Esophagus muscularis mucosa (tissue), 4 donors: Measurements from ENCODE around the gene GRPR.

Experiments used
- EP300 ChIP-seq: sonication (generic); formaldehyde crosslinking; IDR thresholded peaks from one replicate; pipeline ENCODE4 v1.6.1; 2017; ENCODE audit warnings: antibody characterized with exemption
- POLR2A ChIP-seq: fragments of 450-650 bp; IDR thresholded peaks from one replicate; pipeline ENCODE4 v1.6.1; 2017; ENCODE audit warnings: antibody characterized with exemption, moderate library complexity, mild to moderate bottlenecking, low read depth
- POLR2AphosphoS5 ChIP-seq, 2 donors: sonication (generic); formaldehyde crosslinking; IDR thresholded peaks; one replicate each; pipeline ENCODE4 v1.6.1; 2017; ENCODE audit warnings: antibody characterized with exemption in 2 of 2
- TF ChIP-seq, protein P1 (sequence below), 3 experiments: fragments of 200-600 bp in 2 of 3; fragments of 450-650 bp in 1 of 3; sonication (generic) in 2 of 3; IDR thresholded peaks; one replicate each; pipeline ENCODE4 v1.5.1; 2017 to 2019; ENCODE audit warnings: antibody characterized with exemption in 3 of 3, mild to moderate bottlenecking in 2 of 3, moderate library complexity in 1 of 3

- TF ChIP-seq POLR2A, result no peak
- TF ChIP-seq, protein P1, sequence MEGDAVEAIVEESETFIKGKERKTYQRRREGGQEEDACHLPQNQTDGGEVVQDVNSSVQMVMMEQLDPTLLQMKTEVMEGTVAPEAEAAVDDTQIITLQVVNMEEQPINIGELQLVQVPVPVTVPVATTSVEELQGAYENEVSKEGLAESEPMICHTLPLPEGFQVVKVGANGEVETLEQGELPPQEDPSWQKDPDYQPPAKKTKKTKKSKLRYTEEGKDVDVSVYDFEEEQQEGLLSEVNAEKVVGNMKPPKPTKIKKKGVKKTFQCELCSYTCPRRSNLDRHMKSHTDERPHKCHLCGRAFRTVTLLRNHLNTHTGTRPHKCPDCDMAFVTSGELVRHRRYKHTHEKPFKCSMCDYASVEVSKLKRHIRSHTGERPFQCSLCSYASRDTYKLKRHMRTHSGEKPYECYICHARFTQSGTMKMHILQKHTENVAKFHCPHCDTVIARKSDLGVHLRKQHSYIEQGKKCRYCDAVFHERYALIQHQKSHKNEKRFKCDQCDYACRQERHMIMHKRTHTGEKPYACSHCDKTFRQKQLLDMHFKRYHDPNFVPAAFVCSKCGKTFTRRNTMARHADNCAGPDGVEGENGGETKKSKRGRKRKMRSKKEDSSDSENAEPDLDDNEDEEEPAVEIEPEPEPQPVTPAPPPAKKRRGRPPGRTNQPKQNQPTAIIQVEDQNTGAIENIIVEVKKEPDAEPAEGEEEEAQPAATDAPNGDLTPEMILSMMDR (IDR thresholded peaks at IDR 0.05), result no peak
- no peak for TF ChIP-seq POLR2AphosphoS5 (IDR thresholded peaks at IDR 0.05)
- no peak for TF ChIP-seq EP300
Observed at GRCh38 chrX:16101581-16101980, 21.8 kb upstream of the GRPR start.
